ENCODE data around the gene SEPTIN1. TPM values are rescaled to one million over a fixed set of nuclear protein-coding genes. Genes with fewer than 3 reads are reported as not detected.

The SEPTIN1 gene
- total RNA-seq, 4 donors from 2014 or later, result 7.2 to 65.2 (median 9.8) TPM

DNA sequence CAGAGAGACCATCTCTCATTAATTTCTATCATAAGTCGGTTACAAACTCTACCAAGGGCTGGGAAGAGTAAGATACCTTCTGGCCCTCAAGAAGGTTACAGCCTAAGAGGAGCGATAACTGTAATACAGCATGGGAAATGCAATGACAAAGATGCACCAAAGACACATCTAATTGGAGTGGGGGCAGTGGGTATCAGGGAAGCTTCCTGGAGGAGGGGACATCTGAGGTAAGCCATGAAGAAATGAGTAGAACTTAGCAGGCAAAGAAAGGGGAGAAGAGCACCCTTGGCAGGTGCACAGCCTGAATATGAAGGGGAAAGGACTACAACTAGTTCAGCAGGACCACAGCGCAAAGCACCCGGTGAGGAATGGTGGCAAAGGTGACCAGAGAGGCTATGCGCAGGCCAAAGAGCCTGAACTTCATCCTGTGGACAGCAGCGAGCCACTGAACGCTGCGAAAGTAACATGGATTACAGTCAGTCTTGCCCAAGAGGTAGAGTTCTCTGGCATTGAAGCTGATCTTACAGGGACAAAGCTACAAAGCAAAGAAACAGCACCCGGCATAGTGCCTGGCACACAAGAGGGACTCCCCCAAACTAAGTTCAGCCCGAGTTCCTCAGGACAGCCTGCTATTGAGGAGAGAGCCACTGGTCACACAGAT, 14.9 kb downstream of the SEPTIN1 start:
- peak overlapping the region; percentile 73 to 99 (median 93) for H3K4me3 ChIP-seq
- DNase-seq, result no peak
- peaks cover 0 to 30% (median 0%) of the 10 kb centered on the region in 3 donors for H3K36me3 ChIP-seq
- H3K27me3 ChIP-seq, result no peaks in the 10 kb centered on the region
- peak overlapping the region in 2 of 4 donors; percentile 52 to 75 for H3K27ac ChIP-seq
- peaks cover 0 to 28% (median 8%) of the 10 kb centered on the region in 4 donors for H3K4me1 ChIP-seq
- H3K9me3 ChIP-seq, result no peaks in the 10 kb centered on the region
- TF ChIP-seq POLR2A (IDR thresholded peaks at IDR 0.05) (no peak), CTCF (IDR thresholded peaks at IDR 0.05) (no peak)

DNA sequence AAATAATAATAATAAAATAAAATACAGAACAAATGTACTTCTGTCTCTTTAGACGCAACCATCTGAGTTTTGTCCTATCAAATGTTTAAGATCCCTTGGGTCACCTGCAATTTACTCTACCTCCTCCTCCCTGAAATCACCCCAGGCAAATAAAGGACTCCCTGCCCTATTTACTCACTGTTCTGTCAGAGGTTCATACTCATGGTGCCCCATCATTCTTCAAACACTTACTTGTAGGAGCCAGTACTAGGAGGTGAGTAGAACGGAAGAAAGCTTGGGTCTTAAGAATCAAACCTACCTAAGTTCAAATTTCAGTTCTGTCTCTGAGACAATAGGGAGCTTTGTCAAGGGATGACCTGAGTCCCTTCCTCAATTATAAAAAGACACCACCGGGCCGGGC, 15.8 kb downstream of the SEPTIN1 start:
- H3K27me3 ChIP-seq, result no peaks in the 10 kb centered on the region
- DNase-seq, result no peak
- TF ChIP-seq POLR2A (IDR thresholded peaks at IDR 0.05) (no peak), CTCF (IDR thresholded peaks at IDR 0.05) (no peak)
- H3K36me3 ChIP-seq, result peaks cover 0 to 36% (median 0%) of the 10 kb centered on the region in 3 donors
- no peak overlapping the region for H3K27ac ChIP-seq
- no peak overlapping the region for H3K4me3 ChIP-seq
- no peaks in the 10 kb centered on the region for H3K9me3 ChIP-seq
- H3K4me1 ChIP-seq, result peaks cover 0 to 27% (median 8%) of the 10 kb centered on the region in 4 donors

DNA sequence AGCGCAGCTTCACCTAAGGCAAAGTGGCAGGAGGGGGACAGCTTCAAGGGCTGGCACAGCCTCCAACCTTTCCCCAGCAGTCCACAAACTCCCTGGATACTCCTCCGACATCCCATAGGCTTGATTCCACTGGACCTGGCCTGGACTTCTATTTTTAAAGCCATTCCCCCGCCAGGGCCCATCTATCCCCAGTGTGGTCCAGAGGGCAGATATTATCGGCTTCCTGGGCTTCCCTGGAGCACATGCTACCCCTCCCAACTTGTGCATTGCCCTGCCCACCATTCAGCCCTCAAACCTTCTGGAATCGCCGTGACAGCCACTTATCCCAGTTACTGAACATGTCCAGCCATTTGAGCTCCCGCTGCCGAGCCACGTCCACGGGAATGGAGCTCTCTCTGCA, 17.2 kb downstream of the SEPTIN1 start:
- Histone ChIP-seq H3K36me3 (peaks cover 0 to 49% (median 0%) of the 10 kb centered on the region in 3 donors), H3K27me3 (no peaks in the 10 kb centered on the region), H3K4me3 (no peak overlapping the region), H3K4me1 (peaks cover 0 to 24% (median 8%) of the 10 kb centered on the region in 4 donors), H3K9me3 (no peaks in the 10 kb centered on the region), H3K27ac (no peak overlapping the region)
- TF ChIP-seq POLR2A (IDR thresholded peaks at IDR 0.05) (no peak), CTCF (IDR thresholded peaks at IDR 0.05) (no peak)
- DNase-seq, result no peak

DNA sequence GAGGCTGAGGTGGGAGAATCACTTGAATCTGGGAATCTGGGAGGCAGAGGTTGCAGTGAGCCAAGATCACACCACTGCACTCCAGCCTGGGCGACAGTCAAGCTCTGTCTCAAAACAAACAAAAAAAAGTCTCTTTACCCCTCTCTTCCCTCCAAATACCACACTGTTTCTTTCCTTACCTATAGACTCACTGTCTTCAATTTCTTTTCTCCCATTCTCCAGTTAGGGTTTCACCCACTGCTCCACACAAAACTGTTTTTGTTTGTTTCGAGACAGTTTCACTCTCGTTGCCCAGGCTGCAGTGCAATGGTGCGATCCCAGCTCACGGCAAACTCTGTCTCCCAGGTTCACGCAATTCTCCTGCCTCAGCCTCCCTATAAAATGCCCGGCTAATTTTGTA, 21.2 kb downstream of the SEPTIN1 start:
- Histone ChIP-seq H3K4me3 (no peak overlapping the region), H3K27ac (no peak overlapping the region), H3K36me3 (peaks cover 0 to 78% (median 0%) of the 10 kb centered on the region in 3 donors), H3K27me3 (no peaks in the 10 kb centered on the region), H3K4me1 (peaks cover 0 to 13% (median 1%) of the 10 kb centered on the region in 4 donors), H3K9me3 (no peaks in the 10 kb centered on the region)
- TF ChIP-seq POLR2A (IDR thresholded peaks at IDR 0.05), result no peak
- no peak for TF ChIP-seq CTCF (IDR thresholded peaks at IDR 0.05)
- DNase-seq, result no peak

- Histone ChIP-seq H3K27ac (no peak overlapping the region), H3K4me3 (no peak overlapping the region), H3K36me3 (peaks cover 0 to 69% (median 0%) of the 10 kb centered on the region in 3 donors), H3K9me3 (no peaks in the 10 kb centered on the region), H3K27me3 (no peaks in the 10 kb centered on the region), H3K4me1 (peaks cover 0 to 20% (median 5%) of the 10 kb centered on the region in 4 donors)
- TF ChIP-seq POLR2A (IDR thresholded peaks at IDR 0.05) (no peak), CTCF (IDR thresholded peaks at IDR 0.05) (no peak)
- DNase-seq, result no peak
These were observed 22.5 kb downstream of the SEPTIN1 start for GRCh38 chr16:30359871-30360170.

Measured in Peyer's patch (tissue), 4 donors.